Measurements from ENCODE around the gene CPB1.

GRCh38 chr3:148884261-148884660 is 56.6 kb downstream of the CPB1 start:
- no peak for TF ChIP-seq CTCF (IDR thresholded peaks at IDR 0.05)
- TF ChIP-seq ZFX (IDR thresholded peaks at IDR 0.05; ENCODE audit: borderline replicate concordance), result no peak
